BJ (cell line): Measurements from ENCODE around the gene MICA. TPM values are rescaled to one million over a fixed set of nuclear protein-coding genes. Genes with fewer than 3 reads are reported as not detected.

ENCODE experiments used
- CTCF ChIA-PET: fragments of 350-600 bp; formaldehyde crosslinking; extraction: SDS; loops from one replicate; lab custom pipeline; 2021; ENCODE audit warnings: antibody characterized with exemption, inconsistent platforms; lab: Yijun Ruan, JAX
- POLR2A ChIA-PET: fragments of 300-600 bp; sonication (Branson Sonifier 250); formaldehyde crosslinking; extraction: SDS; loops from one replicate; lab custom pipeline; 2021; ENCODE audit warnings: antibody characterized with exemption; lab: Charles Lee
- DNase-seq: peaks from one replicate; pipeline ENCODE4 v3.0.0-alpha.2; 2011; ENCODE audit warnings: low read depth
- H3K27me3 ChIP-seq: 2 replicates; pipeline ENCODE4 v1.6.0; 2011; ENCODE audit warnings: low read length; ENCODE audit not compliant: control insufficient read depth, insufficient read depth
- H3K36me3 ChIP-seq: 2 replicates; pipeline ENCODE4 v1.5.1; 2011; ENCODE audit warnings: low read length; ENCODE audit not compliant: control insufficient read depth, insufficient read depth
- H3K4me3 ChIP-seq: 2 replicates; pipeline ENCODE4 v1.5.1; 2011; ENCODE audit warnings: low read depth, mild to moderate bottlenecking, control low read depth, low read length
- CTCF ChIP-seq: IDR thresholded peaks from 2 replicates; pipeline ENCODE4 v1.5.1; 2011; ENCODE audit warnings: low read depth, mild to moderate bottlenecking, control low read depth, inconsistent platforms, low read length, moderate library complexity; ENCODE audit not compliant: insufficient read depth
- polyA plus RNA-seq: library from polyadenylated mRNA; depleted of rRNA; stranded (reverse); fragments of >200 nt; gene quantifications from 2 replicates; pipeline ENCODE4 v1.2.3, GENCODE V29; 2011

MICA gene
- polyA plus RNA-seq, 1 experiment, result 96.1 TPM

- POLR2A ChIA-PET, result no interaction called here
- H3K4me3 ChIP-seq, result peak overlapping the region; percentile 83
- no peak for DNase-seq
- peaks cover 14% of the 10 kb centered on the region for H3K36me3 ChIP-seq
- CTCF ChIA-PET, result no interaction called here
- peak; percentile 13; the same call in 1 of the 2 replicates for TF ChIP-seq CTCF
- peaks cover 5% of the 10 kb centered on the region for H3K27me3 ChIP-seq
Measured at GRCh38 chr6:31356216-31356945, 47.0 kb upstream of the MICA start.

GRCh38 chr6:31356946-31357466 is 46.4 kb upstream of the MICA start, which contains the start of gene HLA-B:
Gene HLA-B (minus strand): TSS chr6:31357179. CDS start chr6:31357158, 21 bp downstream.
- peak; percentile 49 for DNase-seq
- Histone ChIP-seq H3K36me3 (peaks cover 14% of the 10 kb centered on the region), H3K4me3 (peak within 1 kb of the TSS; percentile 83), H3K27me3 (peaks cover 5% of the 10 kb centered on the region)
- POLR2A ChIA-PET, result no interaction called here
- CTCF ChIA-PET, result interaction anchor here (2.1 kb wide), 1 partner anchor 10 kb away, joined by 15 read pairs; no protein-coding TSS in a partner anchor
- no peak; the same call in 1 of the 2 replicates for TF ChIP-seq CTCF

GRCh38 chr6:31357886-31358285 is 45.5 kb upstream of the MICA start:
- CTCF ChIA-PET, result interaction anchor here (1.5 to 2.1 kb wide), 2 partner anchors 9 to 162 kb away, joined by 3 to 15 read pairs; no protein-coding TSS in a partner anchor

GRCh38 chr6:31358302-31358701 is 45.1 kb upstream of the MICA start:
- CTCF ChIA-PET, result interaction anchor here (1.5 to 2.1 kb wide), 2 partner anchors 8 to 162 kb away, joined by 3 to 15 read pairs; no protein-coding TSS in a partner anchor
- Histone ChIP-seq H3K4me3 (no peak overlapping the region), H3K27me3 (peaks cover 9% of the 10 kb centered on the region), H3K36me3 (peaks cover 13% of the 10 kb centered on the region)
- no peak for TF ChIP-seq CTCF
- DNase-seq, result no peak
- POLR2A ChIA-PET, result no interaction called here

More at GRCh38 chr6:31357886-31358285, 45.5 kb upstream of the MICA start:
- H3K36me3 ChIP-seq, result peaks cover 14% of the 10 kb centered on the region
- H3K4me3 ChIP-seq, result no peak overlapping the region
- POLR2A ChIA-PET, result no interaction called here
- TF ChIP-seq CTCF, result no peak
- DNase-seq, result no peak
- peaks cover 9% of the 10 kb centered on the region for H3K27me3 ChIP-seq

- H3K27me3 ChIP-seq, result peaks cover 11% of the 10 kb centered on the region
- H3K36me3 ChIP-seq, result peaks cover 6% of the 10 kb centered on the region
- H3K4me3 ChIP-seq, result no peak overlapping the region
- CTCF ChIA-PET, result interaction anchor here (0.6 to 1.5 kb wide), 2 partner anchors 164 to 1407 kb away, joined by 3 read pairs; no protein-coding TSS in a partner anchor
- no peak for DNase-seq
- TF ChIP-seq CTCF, result no peak
- POLR2A ChIA-PET, result no interaction called here
Measured at GRCh38 chr6:31359581-31359980, 43.8 kb upstream of the MICA start.
